Measurements from ENCODE around the gene AMZ1.
"Not testable (repeated sequence)": the region's sequence is repeated elsewhere in the genome, so short reads cannot be mapped to it uniquely, and the experiment has no call there.

The AMZ1 gene

GRCh38 chr7:2691932-2692439 is 4.0 kb downstream of the AMZ1 start:
- DNase-seq (ENCODE audit: low read depth) = not testable (repeated sequence)

GRCh38 chr7:2692543-2692942 is 4.5 kb downstream of the AMZ1 start:
- DNase-seq (ENCODE audit: low read depth) = no peak

GRCh38 chr7:2693420-2694121 is 5.6 kb downstream of the AMZ1 start:
- DNase-seq (ENCODE audit: low read depth) = not testable (repeated sequence)

- DNase-seq (ENCODE audit: low read depth) = not testable (repeated sequence)
Measured at GRCh38 chr7:2694122-2694436, 6.1 kb downstream of the AMZ1 start.

- no peak for DNase-seq (ENCODE audit: low read depth)
Measured at GRCh38 chr7:2698581-2699288, 10.7 kb downstream of the AMZ1 start.

- DNase-seq (ENCODE audit: low read depth) = no peak
Measured at GRCh38 chr7:2699289-2699620, 11.3 kb downstream of the AMZ1 start.

GRCh38 chr7:2700141-2700850 is 12.3 kb downstream of the AMZ1 start:
- no peak for DNase-seq (ENCODE audit: low read depth)

- DNase-seq (ENCODE audit: low read depth) = no peak
Measured at GRCh38 chr7:2701424-2701823, 13.4 kb downstream of the AMZ1 start.

GRCh38 chr7:2701832-2702593 is 14.0 kb downstream of the AMZ1 start:
- DNase-seq (ENCODE audit: low read depth) = peak; percentile 21

- no peak for DNase-seq (ENCODE audit: low read depth)
Measured at GRCh38 chr7:2702594-2702957, 14.6 kb downstream of the AMZ1 start.

- no peak for DNase-seq (ENCODE audit: low read depth)
Measured at GRCh38 chr7:2705371-2706096, 17.5 kb downstream of the AMZ1 start.

GRCh38 chr7:2706685-2707126 is 18.7 kb downstream of the AMZ1 start:
- DNase-seq (ENCODE audit: low read depth) = no peak

- no peak for DNase-seq (ENCODE audit: low read depth)
Measured at GRCh38 chr7:2707481-2707880, 19.5 kb downstream of the AMZ1 start.

GRCh38 chr7:2708041-2708440 is 20.0 kb downstream of the AMZ1 start:
- no peak for DNase-seq (ENCODE audit: low read depth)

GRCh38 chr7:2708547-2709310 is 20.7 kb downstream of the AMZ1 start:
- DNase-seq (ENCODE audit: low read depth) = no peak

- DNase-seq (ENCODE audit: low read depth) = no peak
Measured at GRCh38 chr7:2709553-2710285, 21.7 kb downstream of the AMZ1 start.

GRCh38 chr7:2710286-2710655 is 22.3 kb downstream of the AMZ1 start:
- no peak for DNase-seq (ENCODE audit: low read depth)

GRCh38 chr7:2710901-2711551 is 23.0 kb downstream of the AMZ1 start:
- DNase-seq (ENCODE audit: low read depth) = no peak

GRCh38 chr7:2711895-2712675 is 24.1 kb downstream of the AMZ1 start:
- no peak for DNase-seq (ENCODE audit: low read depth)
